ENCODE data around the gene PGGT1B.

GRCh38 chr5:115193295-115193694, 69.4 kb downstream of the PGGT1B start:
- no peak for TF ChIP-seq YY1 (IDR thresholded peaks at IDR 0.05; ENCODE audit: insufficient read depth, insufficient read length)
- no peak for TF ChIP-seq ZNF274 (IDR thresholded peaks at IDR 0.05; ENCODE audit: low read depth, low read length)
- no peak for TF ChIP-seq SUZ12 (IDR thresholded peaks at IDR 0.05; ENCODE audit: extremely low read depth, insufficient read depth, insufficient read length)

Measured in NT2/D1 (cell line).